SK-N-SH (cell line): ENCODE results near the gene EFCAB14.

ENCODE experiments used
- EZH2phosphoT487 ChIP-seq: fragments of 200-600 bp; sonication (generic); IDR thresholded peaks from 2 replicates; pipeline ENCODE4 v1.6.1; 2017; ENCODE audit warnings: low read depth, mixed run types, mild to moderate bottlenecking, antibody characterized with exemption, moderate library complexity, borderline replicate concordance
- FOXJ3 ChIP-seq: sonication (generic); formaldehyde crosslinking; IDR thresholded peaks from 2 replicates; pipeline ENCODE4 v1.5.1; 2020; ENCODE audit warnings: mild to moderate bottlenecking, missing genetic modification reagents
- GATA2 ChIP-seq: sonication (generic); formaldehyde crosslinking; IDR thresholded peaks from 2 replicates; pipeline ENCODE4 v1.5.0; 2020; ENCODE audit warnings: mild to moderate bottlenecking, missing genetic modification reagents
- JUND ChIP-seq: IDR thresholded peaks from 2 replicates; pipeline ENCODE4 v1.4.0; 2012
- NRF1 ChIP-seq: IDR thresholded peaks from 2 replicates; pipeline ENCODE4 v1.6.1; 2012; ENCODE audit warnings: low read depth, mild to moderate bottlenecking, low read length
- PBX3 ChIP-seq: IDR thresholded peaks from 2 replicates; pipeline ENCODE4; 2012
- POLR2AphosphoS5 ChIP-seq: IDR thresholded peaks from 2 replicates; pipeline ENCODE4 v1.6.1; 2012; ENCODE audit warnings: low read depth, low read length
- REST ChIP-seq: IDR thresholded peaks from 2 replicates; pipeline ENCODE4 v1.6.1; 2012; ENCODE audit warnings: mild to moderate bottlenecking, low read depth, low read length, moderate library complexity
- TAF1 ChIP-seq: IDR thresholded peaks from 2 replicates; pipeline ENCODE4 v1.6.1; 2012; ENCODE audit warnings: low read depth, mild to moderate bottlenecking, low read length, moderate library complexity, borderline replicate concordance
- YY1 ChIP-seq: IDR thresholded peaks from 2 replicates; pipeline ENCODE4 v1.4.0; 2012; ENCODE audit warnings: low read depth, mild to moderate bottlenecking
- TF ChIP-seq, protein P1 (sequence below): fragments of 200-600 bp; sonication (generic); IDR thresholded peaks from 2 replicates; pipeline ENCODE4 v1.6.1; 2017; ENCODE audit warnings: antibody characterized with exemption, mild to moderate bottlenecking, moderate library complexity
- TF ChIP-seq, protein P2 (sequence below): fragments of 150-350 bp; IDR thresholded peaks from 2 replicates; pipeline ENCODE4 v1.6.1; 2016; ENCODE audit warnings: mild to moderate bottlenecking, low read depth, low read length
- TF ChIP-seq, protein P3 (sequence below): fragments of 150-350 bp; IDR thresholded peaks from 2 replicates; pipeline ENCODE4 v1.6.1; 2017; ENCODE audit warnings: antibody characterized with exemption, low read length, low read depth, borderline replicate concordance

DNA sequence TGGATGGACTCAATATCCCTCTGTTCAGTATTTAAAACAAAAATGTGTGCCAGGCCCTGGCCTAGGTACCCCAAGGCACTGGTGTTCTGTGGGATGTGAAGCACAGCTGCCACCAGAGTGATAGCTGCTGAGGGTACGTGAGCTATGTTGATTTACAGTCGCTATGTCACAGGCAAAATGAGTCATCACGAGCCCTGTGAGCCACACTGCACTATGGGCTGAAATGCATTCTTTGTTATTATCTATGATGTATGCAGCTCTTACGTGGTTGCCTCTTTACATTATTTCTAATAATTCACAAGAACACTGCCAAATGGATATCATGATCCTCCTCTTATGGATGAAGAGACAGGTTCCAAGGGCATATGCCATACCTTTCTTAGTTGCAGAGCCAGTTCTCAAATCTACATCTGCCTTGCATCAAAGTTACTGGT, 45.1 kb downstream of the EFCAB14 start:
- TF ChIP-seq NRF1, result no peak
- TF ChIP-seq PBX3, result peak; percentile 76
- TF ChIP-seq, protein P1, sequence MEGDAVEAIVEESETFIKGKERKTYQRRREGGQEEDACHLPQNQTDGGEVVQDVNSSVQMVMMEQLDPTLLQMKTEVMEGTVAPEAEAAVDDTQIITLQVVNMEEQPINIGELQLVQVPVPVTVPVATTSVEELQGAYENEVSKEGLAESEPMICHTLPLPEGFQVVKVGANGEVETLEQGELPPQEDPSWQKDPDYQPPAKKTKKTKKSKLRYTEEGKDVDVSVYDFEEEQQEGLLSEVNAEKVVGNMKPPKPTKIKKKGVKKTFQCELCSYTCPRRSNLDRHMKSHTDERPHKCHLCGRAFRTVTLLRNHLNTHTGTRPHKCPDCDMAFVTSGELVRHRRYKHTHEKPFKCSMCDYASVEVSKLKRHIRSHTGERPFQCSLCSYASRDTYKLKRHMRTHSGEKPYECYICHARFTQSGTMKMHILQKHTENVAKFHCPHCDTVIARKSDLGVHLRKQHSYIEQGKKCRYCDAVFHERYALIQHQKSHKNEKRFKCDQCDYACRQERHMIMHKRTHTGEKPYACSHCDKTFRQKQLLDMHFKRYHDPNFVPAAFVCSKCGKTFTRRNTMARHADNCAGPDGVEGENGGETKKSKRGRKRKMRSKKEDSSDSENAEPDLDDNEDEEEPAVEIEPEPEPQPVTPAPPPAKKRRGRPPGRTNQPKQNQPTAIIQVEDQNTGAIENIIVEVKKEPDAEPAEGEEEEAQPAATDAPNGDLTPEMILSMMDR, result no peak
- no peak for TF ChIP-seq POLR2AphosphoS5
- TF ChIP-seq, protein P2, sequence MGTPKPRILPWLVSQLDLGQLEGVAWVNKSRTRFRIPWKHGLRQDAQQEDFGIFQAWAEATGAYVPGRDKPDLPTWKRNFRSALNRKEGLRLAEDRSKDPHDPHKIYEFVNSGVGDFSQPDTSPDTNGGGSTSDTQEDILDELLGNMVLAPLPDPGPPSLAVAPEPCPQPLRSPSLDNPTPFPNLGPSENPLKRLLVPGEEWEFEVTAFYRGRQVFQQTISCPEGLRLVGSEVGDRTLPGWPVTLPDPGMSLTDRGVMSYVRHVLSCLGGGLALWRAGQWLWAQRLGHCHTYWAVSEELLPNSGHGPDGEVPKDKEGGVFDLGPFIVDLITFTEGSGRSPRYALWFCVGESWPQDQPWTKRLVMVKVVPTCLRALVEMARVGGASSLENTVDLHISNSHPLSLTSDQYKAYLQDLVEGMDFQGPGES, result no peak
- no peak for TF ChIP-seq REST
- no peak for TF ChIP-seq EZH2phosphoT487
- TF ChIP-seq TAF1, result no peak
- TF ChIP-seq, protein P3, sequence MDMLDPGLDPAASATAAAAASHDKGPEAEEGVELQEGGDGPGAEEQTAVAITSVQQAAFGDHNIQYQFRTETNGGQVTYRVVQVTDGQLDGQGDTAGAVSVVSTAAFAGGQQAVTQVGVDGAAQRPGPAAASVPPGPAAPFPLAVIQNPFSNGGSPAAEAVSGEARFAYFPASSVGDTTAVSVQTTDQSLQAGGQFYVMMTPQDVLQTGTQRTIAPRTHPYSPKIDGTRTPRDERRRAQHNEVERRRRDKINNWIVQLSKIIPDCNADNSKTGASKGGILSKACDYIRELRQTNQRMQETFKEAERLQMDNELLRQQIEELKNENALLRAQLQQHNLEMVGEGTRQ, result no peak
- no peak for TF ChIP-seq FOXJ3 (CRISPR knock-in tag)
- TF ChIP-seq JUND, result peak; percentile 35; the same call in 1 of the 2 replicates
- TF ChIP-seq GATA2, result no peak
- no peak for TF ChIP-seq YY1
